ENCODE results near the gene HLA-DRA.

GRCh38 chr6:32449088-32449736 lies 9.5 kb downstream of the HLA-DRA start:
- TF ChIP-seq, protein P1, sequence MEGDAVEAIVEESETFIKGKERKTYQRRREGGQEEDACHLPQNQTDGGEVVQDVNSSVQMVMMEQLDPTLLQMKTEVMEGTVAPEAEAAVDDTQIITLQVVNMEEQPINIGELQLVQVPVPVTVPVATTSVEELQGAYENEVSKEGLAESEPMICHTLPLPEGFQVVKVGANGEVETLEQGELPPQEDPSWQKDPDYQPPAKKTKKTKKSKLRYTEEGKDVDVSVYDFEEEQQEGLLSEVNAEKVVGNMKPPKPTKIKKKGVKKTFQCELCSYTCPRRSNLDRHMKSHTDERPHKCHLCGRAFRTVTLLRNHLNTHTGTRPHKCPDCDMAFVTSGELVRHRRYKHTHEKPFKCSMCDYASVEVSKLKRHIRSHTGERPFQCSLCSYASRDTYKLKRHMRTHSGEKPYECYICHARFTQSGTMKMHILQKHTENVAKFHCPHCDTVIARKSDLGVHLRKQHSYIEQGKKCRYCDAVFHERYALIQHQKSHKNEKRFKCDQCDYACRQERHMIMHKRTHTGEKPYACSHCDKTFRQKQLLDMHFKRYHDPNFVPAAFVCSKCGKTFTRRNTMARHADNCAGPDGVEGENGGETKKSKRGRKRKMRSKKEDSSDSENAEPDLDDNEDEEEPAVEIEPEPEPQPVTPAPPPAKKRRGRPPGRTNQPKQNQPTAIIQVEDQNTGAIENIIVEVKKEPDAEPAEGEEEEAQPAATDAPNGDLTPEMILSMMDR (IDR thresholded peaks at IDR 0.05; ENCODE audit: low read depth, low read length) = no peak
- no peak for TF ChIP-seq POLR2A (IDR thresholded peaks at IDR 0.05; ENCODE audit: extremely low read depth, insufficient read length)

Data from NB4 (cell line).